ENCODE data around the gene DBNL. TPM values are rescaled to one million over a fixed set of nuclear protein-coding genes. Genes with fewer than 3 reads are reported as not detected.

DBNL gene
- total and polyA plus RNA-seq, 2 experiments from 2014 or later = 81.8 to 91.1 TPM

DNA sequence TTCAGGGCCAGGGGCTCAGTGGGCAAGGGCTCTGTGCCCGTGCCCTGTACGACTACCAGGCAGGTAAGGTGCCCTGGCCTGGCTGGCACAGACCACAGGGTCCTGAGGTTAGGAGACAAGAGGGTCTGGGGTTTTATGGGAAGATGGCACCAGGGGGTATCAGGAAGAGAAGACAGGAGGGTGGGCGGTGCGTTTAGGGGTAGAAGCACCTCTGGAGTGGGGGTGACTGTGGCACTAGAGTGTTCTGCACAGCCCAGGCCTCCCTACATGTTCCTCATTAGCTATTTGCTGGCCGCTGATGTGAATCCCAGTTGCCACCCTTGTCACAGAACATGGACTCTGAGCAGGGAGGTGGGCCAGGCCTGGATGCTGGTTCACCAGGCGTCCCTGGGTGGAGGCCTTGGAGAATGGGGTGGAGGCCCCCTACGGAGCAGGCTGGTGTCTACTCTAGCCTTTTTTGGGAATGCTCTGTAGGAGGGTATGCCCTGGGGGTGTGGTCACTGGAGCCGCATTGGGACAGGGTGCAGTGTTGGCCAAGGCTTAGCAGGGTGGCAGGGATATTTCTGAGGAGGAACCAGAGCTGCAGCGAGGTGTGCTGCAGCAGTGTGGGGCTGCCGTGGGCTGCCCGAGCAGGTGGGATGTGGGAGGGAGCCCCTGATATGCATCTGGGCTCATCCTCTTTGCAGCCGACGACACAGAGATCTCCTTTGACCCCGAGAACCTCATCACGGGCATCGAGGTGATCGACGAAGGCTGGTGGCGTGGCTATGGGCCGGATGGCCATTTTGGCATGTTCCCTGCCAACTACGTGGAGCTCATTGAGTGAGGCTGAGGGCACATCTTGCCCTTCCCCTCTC lies 15.8 kb downstream of the DBNL start:
- Histone ChIP-seq H3K4me3 (no peak overlapping the region), H3K9me2 (replicated peaks; ENCODE audit: insufficient read depth) (no peaks in the 10 kb centered on the region), H3K4me1 (ENCODE audit: insufficient read depth) (no peaks in the 10 kb centered on the region), H4K20me1 (ENCODE audit: insufficient read depth, poor library complexity, severe bottlenecking) (no peaks in the 10 kb centered on the region), H3K27me3 (no peaks in the 10 kb centered on the region), H2AFZ (no peak overlapping the region), H3K27ac (no peak overlapping the region), H3K79me2 (no peaks in the 10 kb centered on the region), H3K4me2 (no peak overlapping the region), H3K36me3 (replicated peaks; ENCODE audit: insufficient read depth, low read depth) (no peaks in the 10 kb centered on the region), H3K9me3 (ENCODE audit: low read depth) (no peaks in the 10 kb centered on the region)
- WGBS (ENCODE audit: low lambda C conversion rate, missing lambda C conversion rate) = 95% methylated on average over 20 of the region's 21 CpGs
- TF ChIP-seq EZH2 (IDR thresholded peaks at IDR 0.05; ENCODE audit: borderline replicate concordance) = no peak
- no peak for TF ChIP-seq EZH2phosphoT487 (IDR thresholded peaks at IDR 0.05; ENCODE audit: low read depth, severe bottlenecking, unreplicated experiment)
- no peak for TF ChIP-seq CTCF (IDR thresholded peaks at IDR 0.05; ENCODE audit: poor library complexity)
- no peak for DNase-seq (ENCODE audit: low spot score)

DNA sequence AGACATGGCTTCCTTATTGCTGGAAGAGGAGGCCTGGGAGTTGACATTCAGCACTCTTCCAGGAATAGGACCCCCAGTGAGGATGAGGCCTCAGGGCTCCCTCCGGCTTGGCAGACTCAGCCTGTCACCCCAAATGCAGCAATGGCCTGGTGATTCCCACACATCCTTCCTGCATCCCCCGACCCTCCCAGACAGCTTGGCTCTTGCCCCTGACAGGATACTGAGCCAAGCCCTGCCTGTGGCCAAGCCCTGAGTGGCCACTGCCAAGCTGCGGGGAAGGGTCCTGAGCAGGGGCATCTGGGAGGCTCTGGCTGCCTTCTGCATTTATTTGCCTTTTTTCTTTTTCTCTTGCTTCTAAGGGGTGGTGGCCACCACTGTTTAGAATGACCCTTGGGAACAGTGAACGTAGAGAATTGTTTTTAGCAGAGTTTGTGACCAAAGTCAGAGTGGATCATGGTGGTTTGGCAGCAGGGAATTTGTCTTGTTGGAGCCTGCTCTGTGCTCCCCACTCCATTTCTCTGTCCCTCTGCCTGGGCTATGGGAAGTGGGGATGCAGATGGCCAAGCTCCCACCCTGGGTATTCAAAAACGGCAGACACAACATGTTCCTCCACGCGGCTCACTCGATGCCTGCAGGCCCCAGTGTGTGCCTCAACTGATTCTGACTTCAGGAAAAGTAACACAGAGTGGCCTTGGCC lies 16.6 kb downstream of the DBNL start:
- H3K79me2 ChIP-seq = no peaks in the 10 kb centered on the region
- H3K36me3 ChIP-seq (replicated peaks; ENCODE audit: insufficient read depth, low read depth) = no peaks in the 10 kb centered on the region
- DNase-seq (ENCODE audit: low spot score) = no peak
- WGBS (ENCODE audit: low lambda C conversion rate, missing lambda C conversion rate) = 98% methylated on average over 8 of the region's 8 CpGs
- no peaks in the 10 kb centered on the region for H3K27me3 ChIP-seq
- no peak overlapping the region for H3K4me2 ChIP-seq
- no peaks in the 10 kb centered on the region for H3K4me1 ChIP-seq (ENCODE audit: insufficient read depth)
- no peak overlapping the region for H3K4me3 ChIP-seq
- H4K20me1 ChIP-seq (ENCODE audit: insufficient read depth, poor library complexity, severe bottlenecking) = no peaks in the 10 kb centered on the region
- no peaks in the 10 kb centered on the region for H3K9me2 ChIP-seq (replicated peaks; ENCODE audit: insufficient read depth)
- TF ChIP-seq EZH2phosphoT487 (IDR thresholded peaks at IDR 0.05; ENCODE audit: low read depth, severe bottlenecking, unreplicated experiment) (no peak), CTCF (IDR thresholded peaks at IDR 0.05; ENCODE audit: poor library complexity) (no peak), EZH2 (IDR thresholded peaks at IDR 0.05; ENCODE audit: borderline replicate concordance) (no peak)
- no peak overlapping the region for H3K27ac ChIP-seq
- H3K9me3 ChIP-seq (ENCODE audit: low read depth) = no peaks in the 10 kb centered on the region
- no peak overlapping the region for H2AFZ ChIP-seq

GRCh38 chr7:44061645-44062179 lies 17.2 kb downstream of the DBNL start:
- Histone ChIP-seq H2AFZ (no peak overlapping the region), H3K27ac (no peak overlapping the region), H3K36me3 (replicated peaks; ENCODE audit: insufficient read depth, low read depth) (no peaks in the 10 kb centered on the region), H3K9me2 (replicated peaks; ENCODE audit: insufficient read depth) (no peaks in the 10 kb centered on the region), H3K9me3 (ENCODE audit: low read depth) (no peaks in the 10 kb centered on the region), H3K4me2 (no peak overlapping the region), H3K27me3 (no peaks in the 10 kb centered on the region), H3K4me3 (no peak overlapping the region), H3K79me2 (no peaks in the 10 kb centered on the region), H3K4me1 (ENCODE audit: insufficient read depth) (no peaks in the 10 kb centered on the region), H4K20me1 (ENCODE audit: insufficient read depth, poor library complexity, severe bottlenecking) (no peaks in the 10 kb centered on the region)
- WGBS (ENCODE audit: low lambda C conversion rate, missing lambda C conversion rate) = 97% methylated on average over 8 of the region's 8 CpGs
- no peak for DNase-seq (ENCODE audit: low spot score)
- no peak for TF ChIP-seq CTCF (IDR thresholded peaks at IDR 0.05; ENCODE audit: poor library complexity)
- TF ChIP-seq EZH2phosphoT487 (IDR thresholded peaks at IDR 0.05; ENCODE audit: low read depth, severe bottlenecking, unreplicated experiment) = no peak
- TF ChIP-seq EZH2 (IDR thresholded peaks at IDR 0.05; ENCODE audit: borderline replicate concordance) = no peak
